Midbrain (tissue), 1 donor: ENCODE results near the gene ALDH1L1.

Experiments
- DNase-seq: peaks from one replicate; lab custom pipeline; 2025; lab: John Stamatoyannopoulos, UW

Gene ALDH1L1

DNA sequence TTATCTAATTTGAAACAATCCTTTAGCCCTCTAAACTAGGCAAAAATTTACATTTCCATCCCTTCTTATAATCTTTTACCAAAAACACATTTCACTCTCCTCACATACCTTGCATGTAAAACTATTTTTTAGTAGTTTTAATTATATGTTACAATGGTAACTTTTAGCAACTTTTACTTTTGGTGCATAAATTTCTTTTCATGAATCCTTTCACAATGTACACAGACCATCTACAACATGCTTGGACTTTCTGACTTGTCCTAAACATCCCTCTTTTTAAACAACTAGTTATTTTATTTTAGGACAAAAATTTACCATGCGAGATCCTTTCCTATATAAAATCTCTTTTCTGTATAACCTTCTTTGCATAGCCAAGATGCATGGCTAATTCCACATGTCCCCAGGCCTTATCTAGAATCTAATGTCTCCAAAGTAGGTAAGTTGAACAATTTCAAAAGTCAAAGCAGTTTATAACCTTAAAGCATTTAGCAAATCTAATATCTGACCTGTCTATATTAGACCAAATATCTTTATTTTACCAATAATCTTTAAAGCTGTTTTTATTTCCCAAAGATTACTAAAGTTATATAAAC, 14.4 kb upstream of the ALDH1L1 start:
- DNase-seq: no peak

DNA sequence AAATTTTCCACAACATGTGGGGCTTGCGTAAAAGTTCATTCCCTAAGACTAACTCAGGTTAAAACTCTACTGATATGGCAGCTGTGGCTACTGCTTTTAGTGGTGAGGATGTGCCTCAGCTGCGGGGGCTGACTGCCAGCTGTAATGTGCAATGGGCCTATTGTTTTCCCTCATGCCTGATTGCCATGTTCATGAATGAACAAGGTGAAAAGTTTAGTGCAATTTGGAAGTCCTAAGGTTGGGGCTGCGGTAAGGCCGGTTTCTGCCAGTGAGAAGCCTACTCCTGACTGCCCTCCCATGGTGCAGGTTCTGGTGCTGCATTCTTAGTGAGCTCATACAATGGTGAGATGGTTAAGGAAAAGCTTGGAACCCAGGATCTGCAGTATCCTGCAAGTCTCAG, 10.9 kb upstream of the ALDH1L1 start:
- no peak for DNase-seq

DNA sequence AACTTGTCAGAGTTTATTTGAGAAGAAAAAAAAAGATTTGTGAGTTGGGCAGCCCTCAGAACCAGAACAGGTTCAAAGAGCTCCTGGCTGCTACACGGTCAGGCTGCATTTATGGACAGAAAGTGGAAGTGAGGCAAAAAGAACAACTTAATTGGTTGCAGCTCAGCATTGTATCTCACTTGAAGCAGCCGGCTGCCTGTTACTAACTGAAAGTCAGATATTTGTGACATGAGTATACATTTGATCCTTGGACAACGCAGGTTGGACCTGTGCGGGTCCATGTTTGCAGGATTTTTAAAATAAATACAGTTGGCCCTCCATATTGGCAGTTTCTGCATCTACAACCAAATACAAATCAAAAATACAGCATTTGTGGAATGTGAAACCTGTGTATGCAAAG, 7.5 kb upstream of the ALDH1L1 start:
- no peak for DNase-seq

DNA sequence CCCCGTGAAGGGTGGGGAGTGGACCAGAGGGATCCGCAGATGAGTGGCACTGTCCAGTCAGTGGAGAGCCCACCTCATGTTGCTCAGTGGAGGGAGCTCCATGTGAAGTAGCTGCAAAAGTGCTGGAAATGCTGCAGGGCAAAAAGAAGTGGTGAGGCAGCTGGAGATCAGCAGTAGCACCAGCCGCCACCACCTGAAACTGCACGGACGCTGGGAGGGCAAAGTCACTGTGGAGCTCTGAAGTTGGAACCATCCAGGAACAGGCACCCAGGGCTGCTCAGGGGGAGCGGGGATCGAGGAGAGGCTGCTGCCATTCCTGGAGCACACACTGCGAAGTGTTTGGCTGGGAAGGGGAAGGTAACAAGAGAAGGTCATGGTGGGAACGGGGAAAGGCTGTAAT, 6.4 kb upstream of the ALDH1L1 start:
- DNase-seq: no peak

DNA sequence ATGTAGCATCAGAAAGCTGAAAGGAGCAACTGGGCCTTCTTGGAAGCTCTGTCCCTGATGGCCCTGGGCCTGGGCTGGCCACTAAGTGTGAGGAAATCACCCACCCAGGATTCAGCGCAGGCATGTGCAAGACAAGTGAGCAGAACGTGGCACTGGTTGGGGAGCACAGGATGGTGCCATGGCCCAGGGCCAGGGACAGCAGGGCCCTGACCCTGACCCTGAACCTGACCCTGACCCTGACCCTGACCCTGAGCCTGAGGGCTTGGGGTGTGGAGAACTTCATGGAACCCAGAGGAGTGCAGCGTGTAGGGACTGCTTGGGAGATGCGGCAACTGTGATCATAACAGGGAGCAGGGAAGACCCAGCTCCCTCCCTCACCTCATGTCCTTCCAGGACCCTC, 5.9 kb upstream of the ALDH1L1 start:
- DNase-seq: no peak

DNA sequence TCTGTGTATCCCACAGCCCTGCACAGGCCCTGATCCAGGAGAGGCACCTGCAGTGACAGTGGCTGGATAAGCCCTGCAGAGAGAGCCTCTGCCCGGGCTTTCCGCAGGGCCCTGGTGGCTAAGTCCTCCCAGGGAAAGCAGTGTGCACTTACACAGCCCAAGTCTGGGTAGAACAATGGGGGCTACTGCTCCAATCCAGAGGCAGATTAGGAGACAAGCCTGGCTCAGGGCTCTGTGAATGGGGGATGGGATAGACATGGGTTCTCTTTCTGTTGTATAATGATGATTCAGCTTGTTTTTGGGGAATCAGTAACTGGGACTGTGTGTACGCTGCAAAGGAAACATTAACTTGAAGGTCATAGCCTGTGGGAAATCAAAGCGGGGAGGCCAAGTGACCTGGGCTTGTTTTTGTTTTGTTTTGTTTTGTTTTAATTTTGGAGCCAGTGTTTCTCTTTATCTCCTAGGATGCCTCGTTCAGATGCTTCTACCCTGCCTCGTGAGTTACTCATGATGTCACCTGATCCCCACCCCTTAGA, 4.1 kb upstream of the ALDH1L1 start:
- no peak for DNase-seq

DNA sequence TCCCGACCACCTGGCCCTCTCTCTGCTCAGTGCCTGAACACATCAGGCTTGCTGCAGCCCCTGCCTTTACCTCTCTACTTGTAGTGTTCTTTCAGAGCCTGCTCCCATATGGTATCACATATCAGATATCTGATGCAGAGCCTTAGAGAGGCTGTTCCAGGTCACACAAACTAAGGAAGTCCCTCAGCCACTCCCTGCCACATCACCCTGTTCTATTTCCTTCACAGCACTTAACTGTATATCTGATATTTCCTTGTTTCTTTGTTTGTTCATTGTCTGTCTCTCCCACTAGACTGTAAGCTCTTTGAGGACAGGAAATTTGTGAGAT, 976 bp upstream of the ALDH1L1 start:
- no peak for DNase-seq

DNA sequence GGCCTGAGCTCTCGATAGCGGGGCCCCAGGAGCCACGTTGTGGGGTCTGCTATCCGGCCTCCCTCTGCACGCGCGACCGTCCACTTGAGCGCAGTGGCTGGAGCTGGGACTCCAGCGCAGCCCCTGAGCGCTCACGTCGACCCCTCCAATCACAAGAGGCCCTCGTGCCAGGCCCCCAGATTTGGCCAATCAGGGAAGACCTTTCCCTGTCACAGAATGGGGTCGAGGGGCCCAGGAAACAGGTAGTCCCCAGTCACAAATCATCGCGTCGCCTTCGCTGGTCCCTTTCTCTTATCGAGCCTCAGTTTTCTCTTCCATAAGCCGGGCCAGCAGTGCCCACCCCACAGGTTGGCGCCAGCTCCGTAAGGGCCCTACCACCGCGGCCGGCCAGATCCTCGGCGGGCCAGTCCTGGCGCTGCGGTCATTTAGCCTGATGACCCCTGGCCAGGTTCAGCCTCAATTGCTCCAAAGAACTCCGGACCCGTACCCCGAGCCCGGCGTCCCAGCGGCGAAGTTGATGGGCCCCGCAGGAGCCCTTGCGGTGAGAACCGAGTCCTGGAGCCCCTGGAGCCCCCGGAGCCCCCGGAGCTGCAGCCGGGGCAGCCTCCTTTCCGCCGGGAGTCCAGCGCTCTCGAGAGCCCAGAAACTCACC, 435 bp downstream of the ALDH1L1 start:
- DNase-seq: peak; percentile 25

DNA sequence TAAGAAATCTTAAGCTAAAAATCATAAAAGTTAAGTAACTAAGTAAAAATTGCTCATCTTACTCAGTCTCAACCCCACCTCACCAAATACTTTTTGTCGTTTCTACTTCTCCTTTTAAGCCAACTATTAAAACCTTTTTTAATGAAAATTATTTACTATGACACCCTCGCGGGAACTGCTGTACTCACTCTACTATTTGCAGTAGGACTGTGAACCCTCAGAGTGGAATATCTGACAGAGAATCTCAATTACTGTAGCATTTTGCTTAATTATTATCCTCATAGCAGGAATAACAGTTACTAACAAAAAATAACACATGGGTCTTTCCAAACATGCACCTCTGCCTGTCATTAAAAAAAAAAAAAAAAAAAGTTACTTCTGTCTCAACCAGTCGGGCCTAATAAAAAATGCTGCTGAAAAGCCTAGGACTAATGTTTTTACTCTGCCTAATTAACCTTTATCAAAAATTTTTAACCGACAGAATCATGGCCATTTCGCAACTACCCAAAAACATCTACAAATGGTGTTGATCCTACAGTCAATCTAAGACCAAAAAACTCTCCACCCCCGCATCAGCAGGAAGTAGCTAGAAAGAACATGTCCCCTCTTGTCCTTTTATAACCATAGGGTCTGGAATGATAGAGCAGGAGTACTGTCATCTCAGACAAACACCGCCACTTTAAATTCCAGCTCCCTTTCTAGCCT, 10.2 kb downstream of the ALDH1L1 start:
- no peak for DNase-seq

DNA sequence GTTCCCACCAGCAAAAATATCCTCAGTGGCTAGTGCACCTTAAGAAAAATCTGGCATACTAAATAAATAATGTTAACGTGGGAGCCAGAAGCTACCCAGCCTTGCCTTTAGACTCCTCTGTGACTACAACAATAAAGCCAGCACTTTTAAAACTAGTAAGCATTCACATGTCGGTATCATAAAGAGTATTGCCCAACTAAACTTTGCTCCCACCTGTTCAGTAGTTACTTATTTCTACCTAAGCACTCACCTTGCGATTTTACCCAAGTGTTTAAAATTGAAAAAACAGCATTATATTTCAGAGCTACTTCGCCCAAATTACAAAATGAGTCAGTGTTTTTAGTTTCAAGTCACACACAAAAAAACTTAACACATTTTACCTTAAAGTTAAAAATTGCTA, 12.8 kb downstream of the ALDH1L1 start:
- DNase-seq: no peak

DNA sequence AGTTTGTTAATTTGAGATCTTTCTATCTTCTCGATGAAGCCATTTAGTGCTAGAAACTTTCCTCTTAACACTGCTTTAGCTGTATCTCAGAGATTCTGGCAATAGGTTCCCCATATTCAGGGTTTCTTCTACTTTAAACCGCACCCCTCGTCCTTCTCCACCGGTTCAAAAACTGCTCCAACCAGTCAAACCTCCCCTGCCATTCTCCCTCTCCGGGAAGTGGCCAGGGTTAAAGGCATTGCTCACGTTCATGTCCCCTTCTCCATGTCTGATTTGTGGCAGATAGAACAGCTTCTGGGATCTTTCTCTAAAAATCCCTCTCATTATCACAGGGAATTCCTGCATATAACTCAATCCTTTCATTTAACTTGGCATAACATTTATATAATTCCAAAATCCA, 14.4 kb downstream of the ALDH1L1 start:
- DNase-seq: no peak

DNA sequence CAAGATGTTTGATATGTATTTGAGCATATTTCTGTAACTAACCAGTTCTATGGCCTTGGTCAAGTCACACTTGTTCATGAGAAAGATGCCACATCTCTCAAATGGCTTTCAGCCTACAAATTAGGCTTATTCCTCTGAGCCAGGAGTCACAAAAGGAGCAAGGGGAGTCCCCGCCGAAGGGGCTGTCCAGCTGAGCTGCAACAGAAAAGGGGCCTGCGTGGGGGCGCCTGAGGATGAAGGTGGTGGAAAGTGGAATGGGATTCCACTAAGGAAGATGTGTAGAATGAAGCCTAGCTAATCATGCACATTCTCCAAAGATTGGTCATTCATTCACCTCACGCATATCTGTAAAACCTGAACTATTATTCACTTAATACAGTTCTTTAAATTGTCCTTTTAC, 19.1 kb downstream of the ALDH1L1 start:
- DNase-seq: no peak

DNA sequence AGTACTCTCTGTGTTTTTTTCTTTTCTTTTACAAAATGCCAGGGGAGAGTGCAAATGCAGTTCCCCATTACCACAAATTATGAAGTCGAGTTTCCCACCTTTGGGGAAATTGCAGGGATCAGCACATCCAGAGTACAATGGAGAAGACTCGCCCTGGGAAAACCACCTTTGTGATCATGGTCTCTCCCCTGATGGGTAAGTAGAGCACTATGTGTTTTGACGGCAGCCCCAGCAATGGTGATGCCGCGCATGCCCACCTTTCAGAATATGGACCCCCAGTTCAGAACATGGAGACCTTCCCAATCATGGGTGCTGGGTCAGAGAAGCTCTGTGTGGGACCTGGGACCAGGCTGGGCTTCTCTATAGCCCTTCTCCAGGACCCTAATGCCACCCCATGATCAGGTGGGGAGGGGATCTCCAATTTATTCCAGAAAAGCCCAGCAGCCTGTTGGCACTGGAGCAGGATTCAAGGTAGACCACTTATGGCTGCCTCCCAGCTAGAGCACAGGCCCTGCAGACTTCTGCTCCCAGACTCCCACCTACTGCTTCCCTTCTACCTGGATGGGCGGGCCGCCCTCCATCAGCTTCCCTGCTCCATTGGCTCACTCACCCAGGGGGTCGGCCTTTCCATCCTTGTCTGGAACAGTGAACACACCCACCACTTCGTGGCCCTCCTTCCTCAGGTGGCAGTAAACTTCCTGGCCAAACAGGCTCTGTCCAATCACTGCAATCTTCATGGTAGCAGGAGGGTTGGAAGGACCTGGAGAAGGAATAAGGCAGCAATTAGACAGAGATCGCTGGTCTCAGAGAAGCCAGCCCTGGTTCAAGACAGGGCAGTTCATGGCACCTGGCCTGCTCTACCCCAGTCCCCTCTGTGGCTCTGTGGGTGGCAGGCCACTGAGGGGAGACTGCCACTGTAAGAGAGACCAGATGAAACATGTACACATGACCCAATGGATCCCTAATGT, 19.9 kb downstream of the ALDH1L1 start:
- DNase-seq: no peak

DNA sequence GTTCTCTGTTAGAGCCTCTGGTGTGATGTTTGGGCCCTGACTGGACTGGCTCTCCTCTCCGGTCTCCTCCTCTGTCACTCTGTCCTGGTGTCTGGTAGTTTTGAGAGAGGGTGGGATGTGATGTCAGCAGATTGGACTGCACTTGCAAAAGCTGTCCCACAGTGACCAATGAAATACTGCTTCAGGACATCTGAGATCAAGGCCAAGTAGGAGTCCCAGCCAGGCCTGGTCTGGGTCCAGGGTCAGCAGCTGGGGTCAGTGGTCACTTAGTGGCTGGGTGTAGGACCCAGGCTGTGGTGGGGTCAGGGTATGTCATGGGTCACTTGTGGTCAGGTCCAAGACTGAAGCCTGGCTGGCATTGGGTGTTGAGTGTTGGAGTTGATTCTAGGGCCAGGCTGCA, 20.9 kb downstream of the ALDH1L1 start:
- no peak for DNase-seq

DNA sequence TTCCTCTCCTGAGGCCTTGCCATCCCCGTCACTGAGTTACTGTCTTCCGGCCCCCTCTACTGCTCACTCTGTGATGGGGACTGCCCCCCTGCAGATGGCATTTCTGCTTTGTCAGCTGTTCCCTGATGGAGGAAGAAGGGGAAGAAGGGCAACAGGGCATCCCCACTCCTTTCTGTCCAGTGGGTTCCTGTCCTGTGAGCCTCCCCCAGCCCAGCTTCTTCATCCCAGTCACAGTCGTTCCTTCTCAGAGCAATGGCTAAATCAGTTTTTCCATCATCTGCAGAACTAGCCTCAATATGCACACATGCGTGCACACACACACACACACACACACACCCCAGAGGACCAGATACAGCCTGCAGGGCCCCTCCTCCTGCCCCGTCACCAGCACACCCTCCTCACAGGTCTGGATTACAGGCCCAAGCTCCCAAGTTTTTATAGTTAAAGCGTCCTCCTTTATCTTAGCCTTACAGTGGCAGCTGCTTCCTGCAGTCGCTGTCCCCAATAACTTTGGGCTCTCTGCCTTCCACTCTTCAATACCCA, 21.4 kb downstream of the ALDH1L1 start:
- no peak for DNase-seq

DNA sequence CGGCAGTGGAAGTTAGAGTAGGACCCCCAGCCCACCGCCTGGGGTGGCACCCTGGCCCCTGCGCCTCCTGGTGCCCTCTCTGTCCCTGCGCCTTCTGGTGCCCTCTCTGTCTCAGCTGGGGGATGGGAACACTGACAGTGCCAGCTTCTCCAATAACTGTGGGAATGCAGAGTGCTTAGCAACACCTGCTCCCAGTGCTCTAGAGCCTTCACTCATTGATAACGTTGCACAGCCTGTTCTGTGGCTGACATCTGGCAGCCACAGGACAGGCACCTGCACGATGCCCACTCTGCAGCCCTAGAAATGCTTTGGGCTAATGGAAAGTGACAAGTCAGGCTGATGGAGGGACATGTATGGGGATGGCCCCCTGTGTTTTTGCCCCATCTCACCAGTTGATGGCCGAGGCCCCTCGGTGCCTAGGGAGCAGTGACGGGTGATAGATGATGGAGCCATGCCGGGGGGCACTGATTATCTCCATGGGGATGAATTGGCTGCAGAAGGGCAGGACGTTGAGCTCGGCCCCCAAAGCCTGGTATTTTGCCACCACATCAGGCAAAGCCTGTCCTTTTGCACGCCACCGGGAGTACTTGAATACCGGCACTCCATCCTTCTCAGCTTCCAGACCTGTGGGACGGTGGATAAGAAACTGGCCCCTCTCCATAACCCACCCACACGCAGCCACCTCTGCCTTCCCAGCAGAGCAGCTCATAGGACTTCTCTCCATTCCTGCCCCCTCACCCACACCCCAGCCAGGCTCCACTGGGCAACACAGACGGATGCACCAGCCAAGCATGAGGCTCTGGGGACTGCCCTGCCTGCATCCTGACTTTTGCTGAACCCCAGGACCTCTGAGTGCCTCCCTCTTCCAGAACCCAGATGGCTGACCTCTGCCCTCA, 22.1 kb downstream of the ALDH1L1 start:
- DNase-seq: no peak

DNA sequence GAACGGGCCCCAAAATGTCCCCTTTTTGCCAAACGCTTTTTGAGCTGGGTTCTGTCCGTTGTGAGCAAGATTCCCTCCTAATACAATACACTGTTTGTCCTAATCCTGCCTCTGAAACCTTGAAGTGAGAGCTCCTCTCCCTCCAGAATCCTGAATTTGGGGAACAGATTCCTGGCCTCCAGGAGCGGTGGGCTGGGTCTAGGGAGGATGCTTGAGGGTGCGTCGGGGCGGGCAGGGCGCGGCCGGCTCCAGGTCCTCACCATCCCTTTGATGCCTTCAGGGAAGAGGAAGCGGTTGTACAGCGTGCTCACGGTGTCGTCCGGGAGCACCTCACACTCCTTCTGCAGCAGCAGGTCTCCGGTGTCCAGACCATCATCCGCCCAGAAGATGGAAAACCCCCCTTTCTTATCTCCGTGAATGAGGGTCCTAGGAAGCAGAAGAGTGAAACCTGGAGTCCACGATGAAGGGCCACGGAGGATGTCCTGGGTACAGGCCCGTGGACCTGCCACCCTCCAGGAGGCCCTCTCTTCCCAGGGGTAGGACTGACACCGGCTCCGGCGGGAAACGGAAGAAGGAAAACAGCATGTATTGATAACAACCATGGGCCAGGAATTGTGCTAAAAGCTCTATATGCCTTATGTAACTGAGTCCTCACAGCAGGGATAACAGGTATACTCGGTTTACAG, 23.2 kb downstream of the ALDH1L1 start:
- no peak for DNase-seq

DNA sequence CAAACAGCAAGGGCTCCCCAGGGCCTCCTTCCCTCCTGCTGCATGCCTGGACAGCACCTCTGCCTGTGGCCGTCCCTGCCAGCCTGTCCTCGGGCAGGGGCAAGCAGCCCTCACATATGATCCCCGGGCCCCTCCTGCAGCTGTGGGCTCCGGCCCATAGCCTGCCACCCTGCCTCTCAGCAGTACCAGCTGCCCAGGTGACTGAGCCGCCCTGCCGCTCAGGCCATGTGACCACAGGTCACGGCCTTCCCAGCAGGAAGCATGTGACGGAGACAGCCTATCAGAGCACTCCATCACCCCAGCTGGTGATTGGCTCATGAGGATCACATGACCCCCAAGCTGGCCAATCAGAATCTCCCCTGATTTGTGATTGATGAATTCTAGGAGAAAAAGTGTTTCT, 23.9 kb downstream of the ALDH1L1 start:
- no peak for DNase-seq

DNA sequence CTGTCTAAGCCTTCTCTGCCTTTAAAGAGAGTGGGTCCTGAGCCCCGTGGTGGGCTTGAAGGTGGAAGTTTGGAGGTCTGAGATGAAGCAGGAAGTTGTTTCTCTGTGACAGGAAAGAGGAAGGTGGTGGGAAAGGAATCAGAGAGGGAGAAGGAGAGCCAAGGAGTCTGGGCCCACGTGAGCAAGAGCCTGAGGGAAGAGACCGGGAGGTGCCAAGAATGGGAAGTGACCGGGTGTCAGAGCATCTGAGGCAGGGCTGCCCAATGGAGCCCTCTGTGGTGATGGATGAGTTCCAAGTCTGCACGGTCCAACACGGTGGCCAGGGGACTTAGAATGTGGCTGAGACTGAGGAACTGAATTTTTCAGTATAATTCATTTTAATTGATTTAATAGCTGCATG, 24.6 kb downstream of the ALDH1L1 start:
- DNase-seq: no peak

DNA sequence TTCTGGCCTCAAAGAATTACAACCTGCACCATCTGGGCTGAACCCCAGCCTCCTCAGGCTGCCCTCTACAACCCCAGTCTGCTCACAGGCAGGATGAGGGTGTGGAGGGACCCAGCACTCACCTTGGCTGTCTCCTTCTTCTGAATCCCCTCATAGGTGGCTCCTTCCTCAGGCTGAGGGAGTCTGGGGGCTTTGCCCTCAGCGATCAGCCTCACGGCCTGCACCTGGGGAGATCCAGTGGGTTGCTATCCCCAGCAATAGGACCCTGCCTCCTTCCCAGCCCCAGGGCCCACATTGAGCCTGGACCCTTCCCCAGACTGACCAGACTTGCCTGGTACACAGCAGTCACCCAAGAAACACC, 25.1 kb downstream of the ALDH1L1 start:
- DNase-seq: no peak
